HepG2 (cell line): ENCODE results near the gene TTLL1. TPM values are rescaled to one million over a fixed set of nuclear protein-coding genes. Genes with fewer than 3 reads are reported as not detected.
A peak's percentile ranks its signal among the peaks of the same experiment; 100 is the strongest.

Source experiments
- ATAC-seq: fragments of 200-7000 bp; cut with Tn5 transposase; 3 replicates; pipeline ENCODE4 v1.9.1; 2020; ENCODE audit warnings: mild to moderate bottlenecking, moderate library complexity
- BruUV-seq: library from RNA; stranded (reverse); fragments of 400-500 nt; replicated peaks from 2 replicates; lab custom pipeline; 2021; lab: Mats Ljungman, UMichigan
- CTCF ChIA-PET: fragments of 300-600 bp; formaldehyde crosslinking; extraction: SDS; loops from one replicate; lab custom pipeline; 2021; ENCODE audit warnings: low total read pairs, inconsistent platforms, low intra/inter-chr PET ratio; lab: Yijun Ruan, JAX
- POLR2A ChIA-PET: fragments of 350-600 bp; sonication (Branson Sonifier 250); formaldehyde crosslinking; loops from one replicate; lab custom pipeline; 2020; ENCODE audit warnings: antibody characterized with exemption, inconsistent platforms; lab: Yijun Ruan, JAX
- DNase-seq: peaks from one replicate; pipeline ENCODE4 v3.0.0-alpha.2; 2015; ENCODE audit warnings: low spot score
- FAIRE-seq: peaks from 3 replicates; lab custom pipeline; 2011; peaks lifted over from hg19 to GRCh38; lab: Jason Lieb, UNC
- H2AFZ ChIP-seq: one replicate; pipeline ENCODE4 v1.6.1; 2011; ENCODE audit warnings: low read length, inconsistent platforms
- H3K27ac ChIP-seq: fragments of 300-600 bp; 3 replicates; pipeline ENCODE4 v1.8.0; 2011; ENCODE audit warnings: mixed run types, mild to moderate bottlenecking, mixed read lengths, low read length, inconsistent platforms; ENCODE audit not compliant: insufficient read depth; ENCODE audit errors: extremely low read length
- H3K27me3 ChIP-seq, 2 experiments: fragments of 200-600 bp in 1 of 2; 2 replicates in 1 of 2; 3 replicates in 1 of 2; pipeline versions ENCODE4 v1.6.0 to v1.8.0; 2011; ENCODE audit warnings: low read length in 2 of 2, mild to moderate bottlenecking in 2 of 2, moderate library complexity in 2 of 2, inconsistent platforms in 1 of 2; ENCODE audit not compliant: insufficient read depth in 2 of 2, control insufficient read depth in 1 of 2
- H3K36me3 ChIP-seq, 2 experiments: fragments of 200-600 bp in 1 of 2; replicated peaks in 1 of 2; 2 replicates in 1 of 2; 3 replicates in 1 of 2; pipeline versions ENCODE4 v1.5.1 to v1.8.0; 2011; ENCODE audit warnings: low read length in 2 of 2, inconsistent platforms in 1 of 2; ENCODE audit not compliant: insufficient read depth in 2 of 2, control insufficient read depth in 1 of 2
- H3K4me1 ChIP-seq: 2 replicates; pipeline ENCODE4 v1.5.1; 2012; ENCODE audit warnings: low read length, inconsistent platforms; ENCODE audit not compliant: insufficient read depth
- H3K4me2 ChIP-seq: 2 replicates; pipeline ENCODE4 v1.6.0; 2011; ENCODE audit warnings: low read depth, low read length, inconsistent platforms
- H3K4me3 ChIP-seq, 3 experiments: fragments of 200-600 bp in 1 of 3; sonication (generic), shearing (Covaris generic) in 1 of 3; replicated peaks in 1 of 3; 2 replicates each; pipeline ENCODE4 v1.5.1; 2011 to 2016; ENCODE audit warnings: low read length in 3 of 3, inconsistent platforms in 2 of 3, low read depth in 2 of 3, mild to moderate bottlenecking in 2 of 3, control low read depth in 1 of 3, mixed read lengths in 1 of 3; ENCODE audit not compliant: insufficient read depth in 1 of 3
- H3K79me2 ChIP-seq: one replicate; pipeline ENCODE4 v1.6.1; 2011; ENCODE audit warnings: low read length, inconsistent platforms; ENCODE audit not compliant: insufficient read depth
- H3K9ac ChIP-seq: 2 replicates; pipeline ENCODE4 v1.6.0; 2011; ENCODE audit warnings: mild to moderate bottlenecking, low read depth, low read length, inconsistent platforms; ENCODE audit not compliant: insufficient read depth
- H3K9me3 ChIP-seq: 2 replicates; pipeline ENCODE4 v1.5.1; 2012; ENCODE audit warnings: mild to moderate bottlenecking, low read length
- H4K20me1 ChIP-seq: 2 replicates; pipeline ENCODE4 v1.6.0; 2011; ENCODE audit warnings: inconsistent platforms, mild to moderate bottlenecking, low read length, moderate library complexity; ENCODE audit not compliant: insufficient read depth
- ATF7 ChIP-seq, 2 experiments: fragments of 450-650 bp in 1 of 2; sonication (generic) in 1 of 2; formaldehyde crosslinking in 1 of 2; IDR thresholded peaks; 2 replicates each; pipeline versions ENCODE4 v1.4.0 to v1.6.1; 2016 to 2020; ENCODE audit warnings: antibody characterized with exemption in 1 of 2, mild to moderate bottlenecking in 1 of 2, missing genetic modification reagents in 1 of 2
- CREB1 ChIP-seq, 2 experiments: fragments of 450-650 bp in 1 of 2; IDR thresholded peaks; 2 replicates each; pipeline ENCODE4 v1.6.1; 2016 to 2017; ENCODE audit warnings: control low read depth in 1 of 2, mild to moderate bottlenecking in 1 of 2, missing compliant biosample characterization in 1 of 2, missing genetic modification characterization in 1 of 2
- KLF9 ChIP-seq: IDR thresholded peaks from 2 replicates; pipeline ENCODE4 v1.6.1; 2016; ENCODE audit warnings: low read depth
- ZBTB33 ChIP-seq: sonication (generic); formaldehyde crosslinking; IDR thresholded peaks from 2 replicates; pipeline ENCODE4 v1.4.0; 2020; ENCODE audit warnings: missing genetic modification reagents
- ZMYM2 ChIP-seq: sonication (generic); formaldehyde crosslinking; IDR thresholded peaks from 2 replicates; pipeline ENCODE4 v1.8.0; 2022; ENCODE audit warnings: mild to moderate bottlenecking, missing genetic modification reagents
- WGBS: methylation state at CpG from one replicate; pipeline ENCODE4 v1.1.6; 2017; ENCODE audit warnings: low lambda C conversion rate; 5-methylcytosine and 5-hydroxymethylcytosine counted together
- in situ Hi-C: cut with HindIII; loops from 2 replicates; pipeline ENCODE4 v1.10.0; 2017; ENCODE audit warnings: low pct_unique_long_range_greater_than_20kb; ENCODE audit not compliant: extremely low pct_ligation_motif_present
- intact Hi-C: fragments of 100-400 bp; cut with micrococcal nuclease; formaldehyde crosslinking; loops from one replicate; pipeline ENCODE4 v1.10.0; 2022; ENCODE audit not compliant: unreplicated experiment
- polyA plus RNA-seq, 8 experiments: library from polyadenylated mRNA; depleted of rRNA in 3 of 8; stranded (reverse) in 7 of 8; unstranded in 1 of 8; fragments of >200 nt; fragmentation: Illumina TruSeq in 4 of 8; extraction: Trizol in 4 of 8; gene quantifications; 2 replicates each; pipeline versions ENCODE4 v1.2.1 to v1.2.3, GENCODE V29; 2011 to 2016; ENCODE audit warnings: low read depth in 4 of 8, missing spikeins in 1 of 8, mixed read lengths in 1 of 8; ENCODE audit not compliant: insufficient read depth in 1 of 8
- total RNA-seq, 5 experiments: library from RNA; depleted of rRNA; stranded (reverse); fragments of >200 nt; fragmentation: Illumina TruSeq; extraction: Trizol; gene quantifications; 2 replicates each; pipeline ENCODE4 v1.2.3, GENCODE V29; 2016; ENCODE audit warnings: low read depth in 1 of 5

TTLL1 gene
- total and polyA plus RNA-seq, 2 of the 13 experiments (the other 11 are each of a cell fraction or from before 2014, with no cell fraction given) = 1.6 to 5.3 TPM

DNA sequence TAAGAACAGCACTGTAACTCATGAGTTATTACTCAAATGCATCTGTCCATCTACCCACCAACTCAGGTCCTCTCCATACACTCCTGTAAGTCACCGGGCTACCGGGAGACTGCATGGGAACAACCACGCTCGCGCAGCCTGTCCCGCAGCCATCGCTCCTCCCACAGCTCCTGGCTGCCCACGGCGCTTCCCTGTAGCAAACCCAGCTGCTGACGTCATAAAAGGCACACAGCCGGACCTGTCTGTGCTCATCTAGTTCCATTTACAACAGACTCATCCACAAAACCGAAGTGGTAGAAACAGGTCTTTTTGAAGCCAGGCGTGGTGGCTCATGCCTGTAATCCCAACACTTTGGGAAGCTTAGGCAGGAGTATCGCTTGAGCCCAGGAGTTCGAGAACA lies 50.9 kb downstream of the TTLL1 start:
- intact Hi-C loops = no loop called here
- Histone ChIP-seq H3K4me2 (no peak overlapping the region), H3K79me2 (no peaks in the 10 kb centered on the region), H3K9me3 (0 out of 2 replicates have a peak, but pooled peaks cover 6% of the 10 kb centered on the region), H3K4me1 (peaks cover 61% of the 10 kb centered on the region), H2AFZ (no peak overlapping the region), H4K20me1 (no peaks in the 10 kb centered on the region), H3K4me3 (no peak overlapping the region), H3K27ac (no peak overlapping the region), H3K9ac (no peak overlapping the region), H3K27me3 (peaks cover 2 to 4% of the 10 kb centered on the region in 2 experiments; a peak in 3 of 5 replicates), H3K36me3 (no peaks in the 10 kb centered on the region)
- BruUV-seq = no TSS peak
- no peak for FAIRE-seq
- TF ChIP-seq KLF9 (CRISPR knock-in tag) = no peak
- TF ChIP-seq ZMYM2 (CRISPR knock-in tag) = no peak
- TF ChIP-seq ZBTB33 (CRISPR knock-in tag) = peak; percentile 15; the same call in 1 of the 2 replicates
- peak; percentile 86 for TF ChIP-seq CREB1 (IDR thresholded peaks at IDR 0.05)
- TF ChIP-seq CREB1 (CRISPR knock-in tag; IDR thresholded peaks at IDR 0.05) = no peak
- peak; percentile 50; the same call in 1 of the 2 replicates for TF ChIP-seq ATF7 (IDR thresholded peaks at IDR 0.05)
- TF ChIP-seq ATF7 (CRISPR knock-in tag; IDR thresholded peaks at IDR 0.05) = no peak
- 81% methylated on average over 15 of the region's 15 CpGs for WGBS
- CTCF ChIA-PET = no interaction called here
- no peak for DNase-seq
- POLR2A ChIA-PET = no interaction called here
- in situ Hi-C loops = no loop called here
- no peak for ATAC-seq
